Lower lobe of right lung (tissue), 2 donors: ENCODE results near the gene SLC25A10. TPM values are rescaled to one million over a fixed set of nuclear protein-coding genes. Genes with fewer than 3 reads are reported as not detected.

Experiments
- ATAC-seq, 2 donors: fragments of 200-7000 bp; cut with Tn5 transposase; one replicate each; pipeline ENCODE4 v1.9.1; 2020 to 2022; ENCODE audit warnings: mild to moderate bottlenecking in 2 of 2, moderate library complexity in 2 of 2
- DNase-seq: peaks from one replicate; pipeline ENCODE4 v3.0.0-alpha.2; 2020
- H3K27ac ChIP-seq: fragments of 200-600 bp; one replicate; pipeline ENCODE4 v1.8.0; 2022
- H3K27me3 ChIP-seq: fragments of 200-600 bp; one replicate; pipeline ENCODE4 v1.8.0; 2022; ENCODE audit warnings: low read depth
- H3K36me3 ChIP-seq: fragments of 200-600 bp; one replicate; pipeline ENCODE4 v1.8.0; 2022; ENCODE audit warnings: mild to moderate bottlenecking
- H3K4me1 ChIP-seq: fragments of 200-600 bp; one replicate; pipeline ENCODE4 v1.8.0; 2022
- H3K4me3 ChIP-seq: fragments of 200-600 bp; one replicate; pipeline ENCODE4 v1.8.0; 2022; ENCODE audit warnings: mild to moderate bottlenecking
- H3K9me3 ChIP-seq: fragments of 200-600 bp; one replicate; pipeline ENCODE4 v1.8.0; 2022
- intact Hi-C: fragments of 100-400 bp; cut with DNase I; formaldehyde crosslinking; loops from one replicate; pipeline ENCODE4 v1.11.0; 2022
- total RNA-seq: library from RNA; stranded (reverse); fragmentation: NEBNext Ultra II Directional; extraction: Animal tissue kit (Norgen Biotek cat#: 25700); gene quantifications from one replicate; pipeline ENCODE4 v1.2.1, GENCODE V29; 2021
- TF ChIP-seq, protein P1 (sequence below): fragments of 200-600 bp; IDR thresholded peaks from one replicate; pipeline ENCODE4 v1.8.0; 2022; ENCODE audit warnings: antibody characterized with exemption, mild to moderate bottlenecking
- donor health status: DM: no; HTN: yes; CAD: no; lungs with severe emphysema.

SLC25A10 gene
- total RNA-seq, 1 donor from 2014 or later: 7.3 TPM

GRCh38 chr17:81683584-81684441 is 28.3 kb upstream of the SLC25A10 start, which contains the start of the genes ARL16 and HGS:
TSS of gene ARL16 (minus strand) at chr17:81683797. CDS start at chr17:81683753, 44 bp downstream.
TSS of gene HGS (plus strand) at chr17:81684011. CDS start at chr17:81684067, 56 bp downstream.
- H3K9me3 ChIP-seq: no peaks in the 10 kb centered on the region
- intact Hi-C loops: no loop called here
- ATAC-seq (peak; percentile 98 to 99), DNase-seq (peak; percentile 98)
- H3K4me1 ChIP-seq: peaks cover 29% of the 10 kb centered on the region
- peak within 1 kb of the TSS; percentile 93 for H3K27ac ChIP-seq
- peaks cover 38% of the 10 kb centered on the region for H3K36me3 ChIP-seq
- peak within 1 kb of the TSS; percentile 98 for H3K4me3 ChIP-seq
- TF ChIP-seq, protein P1, sequence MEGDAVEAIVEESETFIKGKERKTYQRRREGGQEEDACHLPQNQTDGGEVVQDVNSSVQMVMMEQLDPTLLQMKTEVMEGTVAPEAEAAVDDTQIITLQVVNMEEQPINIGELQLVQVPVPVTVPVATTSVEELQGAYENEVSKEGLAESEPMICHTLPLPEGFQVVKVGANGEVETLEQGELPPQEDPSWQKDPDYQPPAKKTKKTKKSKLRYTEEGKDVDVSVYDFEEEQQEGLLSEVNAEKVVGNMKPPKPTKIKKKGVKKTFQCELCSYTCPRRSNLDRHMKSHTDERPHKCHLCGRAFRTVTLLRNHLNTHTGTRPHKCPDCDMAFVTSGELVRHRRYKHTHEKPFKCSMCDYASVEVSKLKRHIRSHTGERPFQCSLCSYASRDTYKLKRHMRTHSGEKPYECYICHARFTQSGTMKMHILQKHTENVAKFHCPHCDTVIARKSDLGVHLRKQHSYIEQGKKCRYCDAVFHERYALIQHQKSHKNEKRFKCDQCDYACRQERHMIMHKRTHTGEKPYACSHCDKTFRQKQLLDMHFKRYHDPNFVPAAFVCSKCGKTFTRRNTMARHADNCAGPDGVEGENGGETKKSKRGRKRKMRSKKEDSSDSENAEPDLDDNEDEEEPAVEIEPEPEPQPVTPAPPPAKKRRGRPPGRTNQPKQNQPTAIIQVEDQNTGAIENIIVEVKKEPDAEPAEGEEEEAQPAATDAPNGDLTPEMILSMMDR: no peak
- H3K27me3 ChIP-seq: no peaks in the 10 kb centered on the region

DNA sequence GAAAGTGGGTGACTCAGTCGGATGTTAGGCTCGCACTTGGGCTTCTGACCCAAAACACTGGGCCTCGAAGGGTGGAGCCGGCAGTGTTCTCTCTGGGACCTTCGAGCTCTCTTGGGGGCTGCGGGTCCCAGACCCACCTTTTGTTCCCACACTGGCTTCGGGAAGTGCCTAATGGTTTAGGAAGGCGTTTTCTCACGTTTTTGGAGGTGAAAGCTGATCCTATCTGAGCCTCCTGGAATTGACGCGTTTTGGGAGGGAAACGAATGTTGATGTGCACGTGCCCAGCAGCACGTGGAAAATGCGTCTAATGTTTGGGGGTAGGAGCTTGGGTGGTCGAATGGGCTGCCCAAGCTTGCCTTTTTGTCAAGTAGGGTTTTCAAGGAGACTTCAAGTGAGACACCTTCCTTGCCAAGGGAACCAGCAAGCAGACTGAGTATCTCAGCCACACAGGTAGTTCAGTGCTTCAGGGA is 27.6 kb upstream of the SLC25A10 start:
- Histone ChIP-seq H3K27me3 (no peaks in the 10 kb centered on the region), H3K9me3 (no peaks in the 10 kb centered on the region), H3K4me3 (peak overlapping the region; percentile 98), H3K27ac (peak overlapping the region; percentile 93), H3K4me1 (peaks cover 29% of the 10 kb centered on the region), H3K36me3 (peaks cover 44% of the 10 kb centered on the region)
- ATAC-seq (no peak), DNase-seq (no peak)
- intact Hi-C loops: no loop called here
- TF ChIP-seq, protein P1: no peak

DNA sequence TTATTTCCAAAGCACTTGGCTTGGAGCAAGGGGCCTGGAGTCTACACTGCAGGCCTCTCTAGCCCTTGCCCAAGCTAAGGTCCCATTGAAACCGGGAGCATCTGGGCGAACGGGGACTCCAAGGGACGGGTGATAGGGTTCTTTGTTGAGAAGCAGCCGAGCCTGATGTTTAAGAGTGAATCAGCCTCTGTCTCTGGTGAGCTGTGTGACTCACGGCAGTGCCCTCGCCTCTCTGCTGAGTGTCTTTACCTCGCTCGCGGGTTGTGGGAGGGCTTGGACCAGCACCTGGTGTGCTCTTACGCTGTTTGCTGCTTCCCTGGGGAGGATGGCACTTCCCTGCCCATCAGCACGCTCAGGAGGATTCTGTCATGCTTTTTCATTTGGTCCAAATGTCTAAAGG is 27.0 kb upstream of the SLC25A10 start:
- TF ChIP-seq, protein P1: no peak
- Histone ChIP-seq H3K36me3 (peaks cover 51% of the 10 kb centered on the region), H3K27ac (peak overlapping the region; percentile 93), H3K9me3 (no peaks in the 10 kb centered on the region), H3K4me3 (peak overlapping the region; percentile 98), H3K4me1 (peaks cover 29% of the 10 kb centered on the region), H3K27me3 (no peaks in the 10 kb centered on the region)
- DNase-seq (no peak), ATAC-seq (no peak)
- intact Hi-C loops: no loop called here

DNA sequence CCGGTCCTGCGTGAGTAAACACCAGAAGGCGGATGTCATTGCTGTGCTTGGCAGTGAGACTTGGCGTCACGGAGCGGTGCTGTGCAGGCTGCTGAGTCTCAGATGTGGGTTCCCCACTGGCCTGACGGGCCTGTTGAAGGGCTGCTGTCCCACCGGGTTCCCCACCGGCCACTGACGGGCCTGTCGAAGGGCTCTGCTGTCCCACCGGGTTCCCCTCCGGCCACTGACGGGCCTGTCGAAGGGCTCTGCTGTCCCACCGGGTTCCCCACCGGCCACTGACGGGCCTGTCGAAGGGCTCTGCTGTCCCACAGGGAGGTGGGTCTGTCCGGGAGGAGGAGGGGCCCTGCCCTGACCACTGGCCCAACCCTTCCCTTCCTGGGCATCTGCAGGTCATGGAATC is 25.5 kb upstream of the SLC25A10 start:
- Histone ChIP-seq H3K4me3 (no peak overlapping the region), H3K36me3 (peaks cover 62% of the 10 kb centered on the region), H3K27me3 (no peaks in the 10 kb centered on the region), H3K4me1 (peaks cover 29% of the 10 kb centered on the region), H3K27ac (no peak overlapping the region), H3K9me3 (no peaks in the 10 kb centered on the region)
- DNase-seq (no peak), ATAC-seq (no peak)
- TF ChIP-seq, protein P1: no peak
- intact Hi-C loops: no loop called here

GRCh38 chr17:81687770-81688541 is 24.1 kb upstream of the SLC25A10 start:
- intact Hi-C loops: no loop called here
- ATAC-seq: no peak
- Histone ChIP-seq H3K27me3 (no peaks in the 10 kb centered on the region), H3K4me3 (no peak overlapping the region), H3K4me1 (peaks cover 18% of the 10 kb centered on the region), H3K9me3 (no peaks in the 10 kb centered on the region), H3K27ac (no peak overlapping the region), H3K36me3 (peaks cover 72% of the 10 kb centered on the region)
- no peak for DNase-seq
- TF ChIP-seq, protein P1: no peak
